ENCODE data around the gene MED6. TPM values are rescaled to one million over a fixed set of nuclear protein-coding genes. Genes with fewer than 3 reads are reported as not detected.

Gene MED6
- total RNA-seq, 2 experiments from 2014 or later = 90.2 to 97.2 TPM

- Mint-ChIP-seq H3K27ac (no peak overlapping the region), H3K4me3 (no peak overlapping the region), H3K9me3 (no peaks in the 10 kb centered on the region), H3K4me1 (ENCODE audit: low read depth) (peaks cover 5% of the 10 kb centered on the region), H3K27me3 (no peaks in the 10 kb centered on the region), H3K36me3 (ENCODE audit: low read depth) (no peaks in the 10 kb centered on the region)
- TF ChIP-seq, protein P1, sequence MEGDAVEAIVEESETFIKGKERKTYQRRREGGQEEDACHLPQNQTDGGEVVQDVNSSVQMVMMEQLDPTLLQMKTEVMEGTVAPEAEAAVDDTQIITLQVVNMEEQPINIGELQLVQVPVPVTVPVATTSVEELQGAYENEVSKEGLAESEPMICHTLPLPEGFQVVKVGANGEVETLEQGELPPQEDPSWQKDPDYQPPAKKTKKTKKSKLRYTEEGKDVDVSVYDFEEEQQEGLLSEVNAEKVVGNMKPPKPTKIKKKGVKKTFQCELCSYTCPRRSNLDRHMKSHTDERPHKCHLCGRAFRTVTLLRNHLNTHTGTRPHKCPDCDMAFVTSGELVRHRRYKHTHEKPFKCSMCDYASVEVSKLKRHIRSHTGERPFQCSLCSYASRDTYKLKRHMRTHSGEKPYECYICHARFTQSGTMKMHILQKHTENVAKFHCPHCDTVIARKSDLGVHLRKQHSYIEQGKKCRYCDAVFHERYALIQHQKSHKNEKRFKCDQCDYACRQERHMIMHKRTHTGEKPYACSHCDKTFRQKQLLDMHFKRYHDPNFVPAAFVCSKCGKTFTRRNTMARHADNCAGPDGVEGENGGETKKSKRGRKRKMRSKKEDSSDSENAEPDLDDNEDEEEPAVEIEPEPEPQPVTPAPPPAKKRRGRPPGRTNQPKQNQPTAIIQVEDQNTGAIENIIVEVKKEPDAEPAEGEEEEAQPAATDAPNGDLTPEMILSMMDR (IDR thresholded peaks at IDR 0.05) = no peak
- intact Hi-C loops (cut with DNase I, micrococcal nuclease) = no loop called here
- ATAC-seq (ENCODE audit: poor library complexity) = no peak
- H3K4me1 ChIP-seq (ENCODE audit: insufficient read depth, low read length) = no peaks in the 10 kb centered on the region
- ChIA-PET POLR2A (no interaction called here), CTCF (no interaction called here)
- peaks cover 3 to 7% of the 10 kb centered on the region in 2 experiments for H3K9me3 ChIP-seq (ENCODE audit: control insufficient read depth in 1 of 2, insufficient read depth in 1 of 2, low read length in 2 of 2)
- no peak for DNase-seq
- H3K27ac ChIP-seq (ENCODE audit: low read depth in 1 of 2, low read length in 2 of 2) = no peak overlapping the region
- H3K36me3 ChIP-seq (ENCODE audit: insufficient read depth, low read length) = no peaks in the 10 kb centered on the region
- H3K27me3 ChIP-seq (ENCODE audit: control insufficient read depth in 1 of 2, insufficient read depth in 2 of 2, low read length in 2 of 2) = no peaks in the 10 kb centered on the region
- H3K4me3 ChIP-seq (ENCODE audit: low read length) = no peak overlapping the region
Observed at GRCh38 chr14:70631948-70632347, 31.5 kb upstream of the MED6 start.

DNA sequence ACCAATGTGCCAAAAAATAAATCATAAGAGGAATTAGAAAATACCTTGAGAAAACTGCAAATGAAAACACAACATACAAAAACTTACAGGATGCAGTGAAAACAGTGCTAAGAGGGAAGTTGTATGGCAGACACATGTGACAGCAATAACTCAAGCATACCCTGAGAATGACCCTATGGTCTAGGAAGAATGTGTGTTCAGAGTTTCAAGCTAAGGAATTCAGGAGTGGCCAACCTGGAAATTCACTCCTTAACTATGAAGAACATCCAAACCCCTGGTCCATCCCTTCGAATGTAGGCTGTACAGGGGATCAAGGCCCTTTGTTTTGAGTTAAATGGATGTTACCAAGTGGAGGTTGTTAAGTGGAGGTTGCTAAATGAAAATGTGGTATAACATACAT, 24.5 kb upstream of the MED6 start:
- Histone ChIP-seq H3K27me3 (ENCODE audit: control insufficient read depth in 1 of 2, insufficient read depth in 2 of 2, low read length in 2 of 2) (no peaks in the 10 kb centered on the region), H3K36me3 (ENCODE audit: insufficient read depth, low read length) (no peaks in the 10 kb centered on the region), H3K4me1 (ENCODE audit: insufficient read depth, low read length) (no peaks in the 10 kb centered on the region), H3K9me3 (ENCODE audit: control insufficient read depth in 1 of 2, insufficient read depth in 1 of 2, low read length in 2 of 2) (peaks cover 4 to 16% of the 10 kb centered on the region in 2 experiments), H3K4me3 (ENCODE audit: low read length) (no peak overlapping the region), H3K27ac (ENCODE audit: low read depth in 1 of 2, low read length in 2 of 2) (no peak overlapping the region)
- Mint-ChIP-seq H3K4me3 (no peak overlapping the region), H3K27ac (no peak overlapping the region), H3K27me3 (no peaks in the 10 kb centered on the region), H3K9me3 (peaks cover 10% of the 10 kb centered on the region), H3K4me1 (ENCODE audit: low read depth) (peaks cover 5% of the 10 kb centered on the region), H3K36me3 (ENCODE audit: low read depth) (peaks cover 18% of the 10 kb centered on the region)
- ATAC-seq (ENCODE audit: poor library complexity) (no peak), DNase-seq (no peak)
- TF ChIP-seq, protein P1 (IDR thresholded peaks at IDR 0.05) = no peak
- ChIA-PET POLR2A (no interaction called here), CTCF (interaction anchor here (0.8 to 1.1 kb wide), 2 partner anchors 89 to 387 kb away, joined by 3 read pairs; no protein-coding TSS in a partner anchor)
- intact Hi-C loops (cut with DNase I, micrococcal nuclease) = loop anchor here (5.0 kb wide), 1 partner anchor 37 kb away; no protein-coding TSS in a partner anchor

GRCh38 chr14:70622111-70622712, 21.8 kb upstream of the MED6 start:
- POLR2A ChIA-PET = interaction anchor here (0.6 kb wide), 1 partner anchor 39 kb away, joined by 3 read pairs; no protein-coding TSS in a partner anchor
- no peak overlapping the region for H3K4me3 ChIP-seq (ENCODE audit: low read length)
- H3K27ac ChIP-seq (ENCODE audit: low read depth in 1 of 2, low read length in 2 of 2) = no peak overlapping the region
- intact Hi-C loops (cut with DNase I, micrococcal nuclease) = loop anchor here (1.0 to 5.0 kb wide), 8 partner anchors 18 to 350 kb away; no protein-coding TSS in a partner anchor
- CTCF ChIA-PET = interaction anchor here (0.8 to 1.4 kb wide), 5 partner anchors 15 to 196 kb away, joined by 3 to 4 read pairs (median 3); no protein-coding TSS in a partner anchor
- no peak overlapping the region for H3K4me3 Mint-ChIP-seq
- H3K4me1 ChIP-seq (ENCODE audit: insufficient read depth, low read length) = no peaks in the 10 kb centered on the region
- peaks cover 10% of the 10 kb centered on the region for H3K9me3 Mint-ChIP-seq
- TF ChIP-seq, protein P1 (IDR thresholded peaks at IDR 0.05) = peak; percentile 89
- no peaks in the 10 kb centered on the region for H3K36me3 ChIP-seq (ENCODE audit: insufficient read depth, low read length)
- H3K4me1 Mint-ChIP-seq (ENCODE audit: low read depth) = peaks cover 5% of the 10 kb centered on the region
- peaks cover 18% of the 10 kb centered on the region for H3K36me3 Mint-ChIP-seq (ENCODE audit: low read depth)
- no peak overlapping the region for H3K27ac Mint-ChIP-seq
- H3K9me3 ChIP-seq (ENCODE audit: control insufficient read depth in 1 of 2, insufficient read depth in 1 of 2, low read length in 2 of 2) = peaks cover 4 to 12% of the 10 kb centered on the region in 2 experiments
- no peaks in the 10 kb centered on the region for H3K27me3 Mint-ChIP-seq
- DNase-seq = peak; percentile 16 to 79 (median 49)
- peak; percentile 86 for ATAC-seq (ENCODE audit: poor library complexity)
- H3K27me3 ChIP-seq (ENCODE audit: control insufficient read depth in 1 of 2, insufficient read depth in 2 of 2, low read length in 2 of 2) = no peaks in the 10 kb centered on the region

Measured in CD4-positive, alpha-beta T cell (primary cell).